Subcutaneous adipose tissue (tissue), 4 donors: Measurements from ENCODE around the gene DAB1. TPM values are rescaled to one million over a fixed set of nuclear protein-coding genes. Genes with fewer than 3 reads are reported as not detected.

Source experiments
- CTCF ChIP-seq: fragments of 450-650 bp; IDR thresholded peaks from one replicate; pipeline ENCODE4 v1.5.1; 2016; ENCODE audit warnings: low read depth, mild to moderate bottlenecking, control low read depth, antibody characterized with exemption, moderate library complexity
- total RNA-seq, 4 donors: library from RNA; depleted of rRNA; stranded (reverse); fragments of >200 nt; gene quantifications; one replicate each; pipeline ENCODE4 v1.1.0, GENCODE V29; 2016

The DAB1 gene
- total RNA-seq, 4 donors from 2014 or later, result 0.22 to 0.98 (median 0.45) TPM

- TF ChIP-seq CTCF, result no peak
Measured at GRCh38 chr1:57431400-57431799, 7.5 kb upstream of the DAB1 start.

- TF ChIP-seq CTCF, result no peak
Measured at GRCh38 chr1:57424231-57425027, 569 bp upstream of the DAB1 start.

- TF ChIP-seq CTCF, result no peak
Measured at GRCh38 chr1:57423135-57423655, 665 bp downstream of the DAB1 start.

- no peak for TF ChIP-seq CTCF
Measured at GRCh38 chr1:57422271-57423134, 1.4 kb downstream of the DAB1 start.

DNA sequence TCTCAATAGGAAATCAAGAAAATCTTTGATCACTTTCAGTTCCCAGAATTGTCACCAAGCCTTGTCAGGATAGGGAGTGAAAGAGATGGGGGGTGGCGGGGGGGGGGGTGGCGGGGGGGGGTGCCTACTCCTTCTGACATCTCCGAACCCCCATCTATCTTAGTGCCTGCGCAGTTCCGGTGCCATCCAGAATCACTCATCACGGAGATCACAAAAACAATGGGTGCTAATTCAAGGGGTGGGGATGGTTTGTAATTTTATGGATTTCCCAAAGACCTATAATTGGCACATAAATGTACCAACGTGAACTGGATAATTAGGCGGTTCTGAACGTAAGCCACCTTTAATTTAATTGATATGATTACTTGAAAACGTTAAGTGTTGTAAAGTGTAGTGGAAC is 2.1 kb downstream of the DAB1 start:
- TF ChIP-seq CTCF, result no peak

- TF ChIP-seq CTCF, result no peak
Measured at GRCh38 chr1:57420981-57421785, 2.7 kb downstream of the DAB1 start.
